ENCODE data around the gene NPHP4. TPM values are rescaled to one million over a fixed set of nuclear protein-coding genes. Genes with fewer than 3 reads are reported as not detected.

NPHP4 gene
- total RNA-seq, 2 experiments from 2014 or later, result 6.2 to 7.7 TPM

DNA sequence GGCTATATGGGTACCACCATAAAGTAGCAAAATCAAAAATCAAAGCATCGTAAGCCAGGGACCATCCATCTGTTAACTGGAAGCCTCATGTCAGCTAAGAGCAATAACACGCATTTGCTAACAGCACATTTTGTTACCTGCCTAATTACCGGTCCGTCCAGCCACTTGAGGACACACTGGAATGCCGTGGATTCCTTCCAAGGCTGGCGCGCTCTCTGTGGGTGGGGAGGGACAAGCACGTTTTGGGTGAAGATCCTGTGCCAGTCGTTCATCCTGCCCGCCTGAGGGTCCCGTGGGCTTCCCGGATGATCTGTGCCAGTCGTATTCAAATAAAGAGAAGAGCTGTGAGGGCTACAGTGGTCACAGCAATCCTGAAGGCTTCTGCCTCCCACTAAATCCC lies 6.2 kb downstream of the NPHP4 start:
- Mint-ChIP-seq H3K27me3 (no peaks in the 10 kb centered on the region), H3K27ac (no peak overlapping the region), H3K4me3 (no peak overlapping the region), H3K36me3 (ENCODE audit: low read depth) (peaks cover 4% of the 10 kb centered on the region), H3K4me1 (ENCODE audit: low read depth) (peaks cover 5% of the 10 kb centered on the region), H3K9me3 (no peaks in the 10 kb centered on the region)
- peaks cover 5% of the 10 kb centered on the region for H3K4me1 ChIP-seq (ENCODE audit: insufficient read depth, low read length)
- H3K36me3 ChIP-seq (ENCODE audit: insufficient read depth, low read length), result no peaks in the 10 kb centered on the region
- no peaks in the 10 kb centered on the region for H3K27me3 ChIP-seq (ENCODE audit: control insufficient read depth in 1 of 2, insufficient read depth in 2 of 2, low read length in 2 of 2)
- no peak overlapping the region for H3K27ac ChIP-seq (ENCODE audit: low read depth in 1 of 2, low read length in 2 of 2)
- ChIA-PET POLR2A (interaction anchor here (1.5 kb wide), 1 partner anchor 39 kb away, joined by 4 read pairs; no protein-coding TSS in a partner anchor), CTCF (no interaction called here)
- TF ChIP-seq, protein P1, sequence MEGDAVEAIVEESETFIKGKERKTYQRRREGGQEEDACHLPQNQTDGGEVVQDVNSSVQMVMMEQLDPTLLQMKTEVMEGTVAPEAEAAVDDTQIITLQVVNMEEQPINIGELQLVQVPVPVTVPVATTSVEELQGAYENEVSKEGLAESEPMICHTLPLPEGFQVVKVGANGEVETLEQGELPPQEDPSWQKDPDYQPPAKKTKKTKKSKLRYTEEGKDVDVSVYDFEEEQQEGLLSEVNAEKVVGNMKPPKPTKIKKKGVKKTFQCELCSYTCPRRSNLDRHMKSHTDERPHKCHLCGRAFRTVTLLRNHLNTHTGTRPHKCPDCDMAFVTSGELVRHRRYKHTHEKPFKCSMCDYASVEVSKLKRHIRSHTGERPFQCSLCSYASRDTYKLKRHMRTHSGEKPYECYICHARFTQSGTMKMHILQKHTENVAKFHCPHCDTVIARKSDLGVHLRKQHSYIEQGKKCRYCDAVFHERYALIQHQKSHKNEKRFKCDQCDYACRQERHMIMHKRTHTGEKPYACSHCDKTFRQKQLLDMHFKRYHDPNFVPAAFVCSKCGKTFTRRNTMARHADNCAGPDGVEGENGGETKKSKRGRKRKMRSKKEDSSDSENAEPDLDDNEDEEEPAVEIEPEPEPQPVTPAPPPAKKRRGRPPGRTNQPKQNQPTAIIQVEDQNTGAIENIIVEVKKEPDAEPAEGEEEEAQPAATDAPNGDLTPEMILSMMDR (IDR thresholded peaks at IDR 0.05), result no peak
- ATAC-seq (ENCODE audit: poor library complexity) (no peak), DNase-seq (no peak)
- H3K9me3 ChIP-seq (ENCODE audit: control insufficient read depth in 1 of 2, insufficient read depth in 1 of 2, low read length in 2 of 2), result no peaks in the 10 kb centered on the region
- intact Hi-C loops (cut with DNase I, micrococcal nuclease), result no loop called here
- H3K4me3 ChIP-seq (ENCODE audit: low read length), result no peak overlapping the region

DNA sequence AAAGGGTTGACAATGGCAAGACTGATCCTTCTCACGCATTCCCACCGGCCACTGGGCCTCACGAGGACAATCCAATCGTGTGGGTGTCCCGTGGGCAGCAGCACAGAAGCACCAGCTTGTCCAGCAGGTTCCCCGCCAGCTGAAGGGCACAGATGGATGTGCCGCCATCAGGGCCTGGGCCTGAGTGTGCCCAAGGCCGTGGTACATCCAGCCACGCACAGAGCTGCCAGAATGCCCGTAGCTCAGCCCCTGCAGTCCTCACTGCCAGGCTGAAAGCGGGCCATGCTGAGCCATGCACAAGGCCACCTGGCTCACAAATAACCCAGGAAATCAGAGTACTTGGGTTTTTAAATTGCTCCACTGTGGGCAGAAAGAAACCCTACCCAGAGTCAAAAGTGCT lies 7.0 kb downstream of the NPHP4 start:
- no peaks in the 10 kb centered on the region for H3K9me3 Mint-ChIP-seq

DNA sequence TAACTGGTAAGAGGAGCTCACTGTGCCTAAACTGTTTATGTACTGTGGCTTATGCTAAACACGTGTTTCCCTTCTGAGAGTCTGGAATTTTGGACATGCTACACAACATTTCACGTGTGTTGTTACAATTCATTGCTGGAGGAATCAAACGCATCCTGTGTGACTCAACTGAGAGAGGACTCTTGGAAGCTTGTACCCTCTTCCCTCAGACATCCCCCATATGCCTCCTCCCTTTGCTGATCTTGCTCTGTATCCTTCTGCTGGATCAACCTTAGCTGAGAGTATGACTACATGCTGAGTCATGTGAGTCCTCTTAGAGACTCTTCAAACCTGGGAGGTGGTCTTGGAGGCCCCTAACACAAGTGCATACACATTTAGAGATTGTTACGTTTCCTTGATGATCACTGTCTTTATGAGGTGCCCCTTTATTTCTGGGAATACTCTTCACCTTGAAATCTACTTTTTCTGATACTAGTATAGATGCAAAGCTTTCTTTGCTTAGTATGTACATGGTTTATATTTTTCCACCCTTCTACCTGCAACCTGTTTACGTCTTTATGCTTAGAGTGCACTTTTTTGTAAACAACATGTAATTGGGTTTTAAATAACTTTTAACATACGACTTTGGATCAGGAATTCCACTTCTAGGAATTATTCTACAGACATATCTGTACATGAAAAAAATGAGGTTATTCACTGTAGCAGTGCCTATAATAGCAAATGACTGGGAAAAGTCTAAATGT lies 8.7 kb downstream of the NPHP4 start:
- H3K4me1 ChIP-seq (ENCODE audit: insufficient read depth, low read length), result no peaks in the 10 kb centered on the region
- H3K4me3 ChIP-seq (ENCODE audit: low read length), result no peak overlapping the region
- Mint-ChIP-seq H3K27me3 (no peaks in the 10 kb centered on the region), H3K4me3 (no peak overlapping the region), H3K27ac (no peak overlapping the region), H3K36me3 (ENCODE audit: low read depth) (peaks cover 4% of the 10 kb centered on the region), H3K4me1 (ENCODE audit: low read depth) (no peaks in the 10 kb centered on the region), H3K9me3 (no peaks in the 10 kb centered on the region)
- TF ChIP-seq, protein P1 (IDR thresholded peaks at IDR 0.05), result no peak
- no peak overlapping the region for H3K27ac ChIP-seq (ENCODE audit: low read depth in 1 of 2, low read length in 2 of 2)
- H3K9me3 ChIP-seq (ENCODE audit: control insufficient read depth in 1 of 2, insufficient read depth in 1 of 2, low read length in 2 of 2), result no peaks in the 10 kb centered on the region
- intact Hi-C loops (cut with DNase I, micrococcal nuclease), result no loop called here
- DNase-seq (no peak), ATAC-seq (ENCODE audit: poor library complexity) (no peak)
- no peaks in the 10 kb centered on the region for H3K27me3 ChIP-seq (ENCODE audit: control insufficient read depth in 1 of 2, insufficient read depth in 2 of 2, low read length in 2 of 2)
- no peaks in the 10 kb centered on the region for H3K36me3 ChIP-seq (ENCODE audit: insufficient read depth, low read length)
- CTCF ChIA-PET, result no interaction called here
- POLR2A ChIA-PET, result no interaction called here

More for the DNA sequence above, 7.0 kb downstream of the NPHP4 start:
- no peaks in the 10 kb centered on the region for H3K9me3 ChIP-seq (ENCODE audit: control insufficient read depth in 1 of 2, insufficient read depth in 1 of 2, low read length in 2 of 2)
- H3K27me3 ChIP-seq (ENCODE audit: control insufficient read depth in 1 of 2, insufficient read depth in 2 of 2, low read length in 2 of 2), result no peaks in the 10 kb centered on the region
- H3K36me3 ChIP-seq (ENCODE audit: insufficient read depth, low read length), result no peaks in the 10 kb centered on the region
- ATAC-seq (ENCODE audit: poor library complexity) (no peak), DNase-seq (peak in 1 of 14 experiments; percentile 17)
- H3K36me3 Mint-ChIP-seq (ENCODE audit: low read depth), result peaks cover 4% of the 10 kb centered on the region
- no peaks in the 10 kb centered on the region for H3K27me3 Mint-ChIP-seq
- H3K27ac ChIP-seq (ENCODE audit: low read depth in 1 of 2, low read length in 2 of 2), result no peak overlapping the region
- TF ChIP-seq, protein P1 (IDR thresholded peaks at IDR 0.05), result no peak
- intact Hi-C loops (cut with DNase I, micrococcal nuclease), result no loop called here
- H3K4me1 Mint-ChIP-seq (ENCODE audit: low read depth), result no peaks in the 10 kb centered on the region
- no peak overlapping the region for H3K27ac Mint-ChIP-seq
- POLR2A ChIA-PET, result interaction anchor here (1.5 kb wide), 1 partner anchor 40 kb away, joined by 4 read pairs; no protein-coding TSS in a partner anchor
- no peak overlapping the region for H3K4me3 Mint-ChIP-seq
- H3K4me1 ChIP-seq (ENCODE audit: insufficient read depth, low read length), result no peaks in the 10 kb centered on the region
- CTCF ChIA-PET, result no interaction called here
- H3K4me3 ChIP-seq (ENCODE audit: low read length), result no peak overlapping the region

All from CD4-positive, alpha-beta T cell (primary cell).